ENCODE data around the gene LAMB1.
"Not testable (repeated sequence)": the region's sequence is repeated elsewhere in the genome, so short reads cannot be mapped to it uniquely, and the experiment has no call there.

The LAMB1 gene

GRCh38 chr7:108002726-108003598, at the start of gene LAMB1:
TSS of gene LAMB1 (minus strand) at chr7:108003161. CDS start at chr7:108002885, 276 bp downstream.
- no peak for DNase-seq (ENCODE audit: low read depth in 2 of 2)

DNA sequence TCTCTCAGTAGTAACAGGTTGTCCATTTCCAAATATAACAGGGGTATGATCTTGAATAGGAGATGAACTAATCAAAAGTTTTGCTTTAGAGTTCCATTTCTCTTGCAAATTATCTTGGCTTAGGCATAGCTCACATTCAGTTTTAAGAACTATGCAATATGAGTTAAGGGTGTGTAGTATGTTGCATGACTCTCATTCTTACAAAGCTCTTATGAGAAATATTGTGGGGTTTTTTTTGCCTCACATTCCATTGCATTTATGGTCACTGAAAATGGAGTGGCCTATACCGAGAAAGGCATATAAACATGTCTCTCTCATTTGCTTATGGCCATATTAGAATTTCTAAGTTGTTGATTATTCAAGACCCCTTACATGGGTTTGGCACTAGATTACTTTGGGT, 48.5 kb upstream of the LAMB1 start:
- DNase-seq (ENCODE audit: low read depth in 2 of 2) = no peak

DNA sequence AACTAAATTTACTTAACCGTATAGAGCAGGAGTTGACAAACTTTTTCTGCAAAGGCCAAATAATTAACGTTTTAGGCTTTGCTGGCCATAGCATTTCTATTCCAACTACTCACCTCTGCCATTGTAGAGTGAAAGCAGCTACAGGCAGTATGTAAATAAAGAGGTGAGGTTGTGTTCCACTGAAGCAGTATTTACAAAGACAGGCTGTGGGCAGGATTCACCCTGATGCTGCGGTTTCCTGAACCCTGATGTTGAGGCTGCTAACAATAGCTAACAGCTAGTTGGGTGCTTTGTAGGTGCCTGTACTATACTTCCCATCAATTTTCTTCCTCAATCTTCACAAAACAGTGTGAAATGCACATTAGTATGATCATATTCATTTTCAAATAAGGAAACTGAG, 47.0 kb upstream of the LAMB1 start:
- no peak for DNase-seq (ENCODE audit: low read depth in 2 of 2)

GRCh38 chr7:108048422-108048821, 45.5 kb upstream of the LAMB1 start:
- no peak for DNase-seq (ENCODE audit: low read depth in 2 of 2)

DNA sequence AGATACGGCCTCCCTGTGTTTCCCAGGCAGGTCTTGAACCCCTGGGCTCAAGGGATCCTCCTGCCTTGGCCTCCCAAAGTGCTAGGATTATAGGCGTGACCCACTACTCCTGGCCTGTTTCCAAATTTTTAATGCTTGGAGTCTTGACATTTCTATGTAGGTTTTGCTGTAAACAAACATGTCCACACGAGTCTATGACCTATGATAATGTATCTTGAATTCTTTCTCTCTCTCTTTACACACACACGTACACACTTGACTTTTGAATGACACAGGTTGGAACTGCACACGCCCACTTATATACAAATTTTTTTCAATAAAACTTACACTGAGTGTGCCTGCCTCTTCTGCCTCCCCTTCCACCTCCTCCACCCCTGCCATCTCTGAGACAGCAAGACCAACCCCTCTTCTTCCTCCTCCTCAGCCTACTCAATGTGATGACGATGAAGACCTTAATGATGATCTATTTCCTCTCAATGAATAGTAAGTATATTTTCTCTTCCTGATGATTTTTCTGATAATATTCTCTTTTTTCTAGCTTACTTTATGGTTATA, 44.1 kb upstream of the LAMB1 start:
- DNase-seq (ENCODE audit: low read depth in 2 of 2) = no peak

- no peak for DNase-seq (ENCODE audit: low read depth in 2 of 2)
Observed at GRCh38 chr7:108045669-108046068, 42.7 kb upstream of the LAMB1 start.

DNA sequence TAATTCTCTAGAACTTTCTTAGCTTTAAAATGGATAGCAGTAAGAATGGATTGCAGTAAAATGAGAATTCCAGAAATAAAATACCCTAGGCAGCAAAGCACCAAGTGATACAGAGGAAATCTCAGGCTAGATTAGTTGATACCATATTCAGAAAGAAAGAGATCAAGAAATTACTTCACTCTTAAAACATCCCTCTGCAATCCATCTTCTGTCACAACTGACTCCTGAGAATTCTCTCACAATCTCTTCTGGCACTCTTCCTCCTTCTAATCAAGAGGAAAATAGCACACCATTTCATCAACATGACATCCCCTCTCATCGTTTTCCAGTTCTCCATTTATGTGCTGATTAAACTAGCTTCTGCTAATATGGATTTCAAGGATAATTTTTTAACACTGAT, 42.2 kb upstream of the LAMB1 start:
- DNase-seq (ENCODE audit: low read depth in 2 of 2) = no peak

DNA sequence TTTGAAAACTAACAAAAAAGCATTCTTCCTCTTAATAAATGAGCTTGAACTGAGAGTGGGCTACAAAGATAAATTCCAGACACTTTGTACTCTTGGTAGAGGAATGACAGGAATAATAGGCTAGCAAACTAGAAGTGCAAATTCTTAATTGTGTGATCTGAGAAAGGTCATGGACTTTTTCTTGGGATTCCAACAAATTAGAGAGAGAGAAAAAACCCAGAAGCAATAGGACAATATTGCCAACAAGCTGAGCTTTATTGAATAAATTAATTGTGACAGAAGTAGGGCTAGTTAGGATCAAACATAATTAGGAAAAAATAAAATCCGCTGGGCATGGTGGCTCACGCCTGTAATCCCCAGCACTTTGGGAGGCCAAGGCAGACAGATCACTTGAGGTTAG, 41.4 kb upstream of the LAMB1 start:
- no peak for DNase-seq (ENCODE audit: low read depth in 2 of 2)

- no peak for DNase-seq (ENCODE audit: low read depth in 2 of 2)
Observed at GRCh38 chr7:108038986-108039385, 36.0 kb upstream of the LAMB1 start.

GRCh38 chr7:108037741-108038140, 34.8 kb upstream of the LAMB1 start:
- no peak for DNase-seq (ENCODE audit: low read depth in 2 of 2)

DNA sequence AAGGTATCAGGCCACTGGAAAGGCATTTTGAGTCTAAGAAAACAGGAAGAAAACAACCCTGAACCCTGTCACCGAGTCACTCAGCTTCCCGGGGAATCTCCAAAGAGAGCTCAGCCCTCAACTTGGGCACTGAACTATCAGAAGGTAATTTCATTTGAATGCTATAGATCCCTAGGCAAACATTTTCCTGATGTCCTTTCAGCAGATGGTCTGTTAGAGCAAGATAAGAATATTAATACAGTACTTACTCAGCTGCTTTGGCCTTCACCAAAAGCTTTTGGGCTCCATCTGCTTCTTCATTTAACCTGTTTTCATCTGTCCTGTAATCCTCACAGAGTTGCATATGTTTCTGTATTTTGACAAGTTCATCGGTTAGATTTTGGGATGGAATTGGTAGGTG, 34.2 kb upstream of the LAMB1 start:
- no peak for DNase-seq (ENCODE audit: low read depth in 2 of 2)

- DNase-seq (ENCODE audit: low read depth in 2 of 2) = no peak
Observed at GRCh38 chr7:108034586-108034985, 31.6 kb upstream of the LAMB1 start.

- DNase-seq (ENCODE audit: low read depth in 2 of 2) = no peak
Observed at GRCh38 chr7:108033776-108034497, 31.0 kb upstream of the LAMB1 start.

DNA sequence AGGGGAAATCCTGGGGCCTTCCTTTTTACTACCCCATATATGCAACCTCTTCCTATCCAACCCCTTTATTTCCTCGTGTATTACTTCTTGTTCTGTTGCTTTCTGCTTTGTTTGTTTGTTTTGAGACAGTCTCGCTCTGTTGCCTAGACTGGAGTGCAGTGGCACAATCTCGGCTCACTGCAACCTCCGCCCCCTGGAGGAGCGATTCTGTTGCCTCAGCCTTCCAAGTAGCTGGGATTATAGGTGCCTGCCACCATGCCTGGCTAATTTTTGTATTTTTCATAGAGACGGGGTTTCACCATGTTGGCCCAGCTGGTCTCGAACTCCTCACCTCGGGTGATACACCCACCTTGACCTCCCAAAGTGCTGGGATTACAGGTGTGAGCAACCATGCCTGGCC, 30.3 kb upstream of the LAMB1 start:
- DNase-seq (ENCODE audit: low read depth in 2 of 2) = not testable (repeated sequence)

- no peak for DNase-seq (ENCODE audit: low read depth in 2 of 2)
Observed at GRCh38 chr7:108030516-108030915, 27.6 kb upstream of the LAMB1 start.

DNA sequence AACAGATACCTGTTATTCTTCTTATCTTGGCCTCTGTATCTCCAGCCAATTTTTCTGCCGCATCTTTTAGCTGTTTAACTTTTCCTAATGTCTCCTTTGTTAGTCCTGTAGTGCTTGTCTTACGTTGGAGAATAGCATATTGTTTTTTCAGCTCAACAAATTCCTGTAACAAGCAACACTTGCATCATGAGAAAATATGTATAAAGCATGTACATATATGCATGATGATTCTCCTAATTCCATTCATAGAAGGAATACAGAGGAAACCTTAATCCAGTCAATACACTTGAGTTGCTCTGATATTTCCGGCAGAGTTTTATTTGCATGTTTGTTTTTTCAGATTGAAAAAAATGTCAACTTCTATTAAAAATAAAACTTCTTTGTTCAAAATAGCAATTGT, 26.1 kb upstream of the LAMB1 start:
- no peak for DNase-seq (ENCODE audit: low read depth in 2 of 2)

GRCh38 chr7:108028111-108028510, 25.1 kb upstream of the LAMB1 start:
- DNase-seq (ENCODE audit: low read depth in 2 of 2) = no peak

DNA sequence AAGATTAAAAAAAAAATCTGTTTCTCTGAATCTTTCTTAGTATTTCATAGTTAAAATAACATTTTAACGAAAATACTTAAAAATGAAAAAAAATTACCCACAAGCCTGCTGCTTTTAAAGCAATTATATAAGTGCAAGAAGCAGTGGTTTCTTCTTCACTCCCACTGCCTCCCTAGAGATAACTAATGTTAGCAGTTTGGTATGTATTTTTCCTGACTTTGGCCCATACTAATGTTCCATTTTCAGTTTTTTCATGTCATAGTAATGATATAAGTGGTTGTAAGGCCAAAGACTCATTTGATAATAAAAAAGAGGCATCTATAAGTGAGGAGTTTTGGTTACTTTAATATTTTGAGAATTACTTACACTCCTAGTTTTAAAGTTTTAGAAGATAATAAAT, 24.3 kb upstream of the LAMB1 start:
- no peak for DNase-seq (ENCODE audit: low read depth in 2 of 2)

GRCh38 chr7:108026647-108027046, 23.7 kb upstream of the LAMB1 start:
- DNase-seq (ENCODE audit: low read depth in 2 of 2) = no peak

DNA sequence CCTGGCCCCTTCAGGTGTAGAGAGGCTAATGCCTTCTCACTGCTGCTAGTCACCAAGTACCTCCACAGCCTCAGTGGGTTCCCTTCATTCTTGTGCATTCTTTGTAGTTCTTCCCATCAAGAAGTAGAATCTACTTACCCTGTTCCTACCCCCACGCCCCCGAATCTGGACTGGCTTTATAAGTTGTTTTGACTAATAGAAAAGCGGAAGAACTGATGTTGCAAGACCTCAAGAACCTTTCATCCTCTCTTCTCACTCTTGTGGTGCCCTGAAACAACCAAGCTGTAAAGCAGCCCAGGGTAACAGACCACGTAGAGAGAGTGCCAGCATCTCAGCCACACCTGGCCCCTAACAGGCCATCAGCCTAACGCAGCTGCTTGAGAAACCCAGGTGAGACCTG, 23.2 kb upstream of the LAMB1 start:
- DNase-seq (ENCODE audit: low read depth in 2 of 2) = no peak

- DNase-seq (ENCODE audit: low read depth in 2 of 2) = no peak
Observed at GRCh38 chr7:108024538-108024937, 21.6 kb upstream of the LAMB1 start.

- DNase-seq (ENCODE audit: low read depth in 2 of 2) = no peak
Observed at GRCh38 chr7:108020585-108020984, 17.6 kb upstream of the LAMB1 start.

- DNase-seq (ENCODE audit: low read depth in 2 of 2) = no peak
Observed at GRCh38 chr7:108018668-108019067, 15.7 kb upstream of the LAMB1 start.
